Measurements from ENCODE around the gene TNS1.

Gene TNS1

GRCh38 chr2:217802266-217802665 is 200.5 kb downstream of the TNS1 start:
- Mint-ChIP-seq H3K9me3 (no peaks in the 10 kb centered on the region), H3K4me3 (no peak overlapping the region), H3K36me3 (ENCODE audit: insufficient read depth) (peaks cover 4% of the 10 kb centered on the region), H3K4me1 (ENCODE audit: low read depth in 2 of 2) (no peaks in the 10 kb centered on the region), H3K27ac (no peak overlapping the region), H3K27me3 (peaks cover 12 to 29% of the 10 kb centered on the region in 2 donors)
- no peak for ATAC-seq (replicated peaks)
- DNase-seq, result no peak

GRCh38 chr2:217801711-217802110 is 201.1 kb downstream of the TNS1 start:
- Mint-ChIP-seq H3K4me3 (no peak overlapping the region), H3K27me3 (peaks cover 8 to 33% of the 10 kb centered on the region in 2 donors), H3K36me3 (ENCODE audit: insufficient read depth) (peaks cover 6% of the 10 kb centered on the region), H3K9me3 (no peaks in the 10 kb centered on the region), H3K4me1 (ENCODE audit: low read depth in 2 of 2) (no peaks in the 10 kb centered on the region), H3K27ac (no peak overlapping the region)
- ATAC-seq (replicated peaks), result no peak
- no peak for DNase-seq

GRCh38 chr2:217801115-217801531 is 201.7 kb downstream of the TNS1 start:
- Mint-ChIP-seq H3K27ac (peak overlapping the region in 1 of 2 donors; percentile 51), H3K4me1 (ENCODE audit: low read depth in 2 of 2) (no peaks in the 10 kb centered on the region), H3K4me3 (no peak overlapping the region), H3K36me3 (ENCODE audit: insufficient read depth) (peaks cover 6% of the 10 kb centered on the region), H3K9me3 (no peaks in the 10 kb centered on the region), H3K27me3 (peaks cover 6 to 33% of the 10 kb centered on the region in 2 donors)
- ATAC-seq (replicated peaks), result no peak
- DNase-seq, result no peak

GRCh38 chr2:217800433-217801114 is 202.2 kb downstream of the TNS1 start:
- no peak for DNase-seq
- ATAC-seq (replicated peaks), result no peak
- Mint-ChIP-seq H3K27ac (no peak overlapping the region), H3K4me3 (no peak overlapping the region), H3K27me3 (peaks cover 6 to 33% of the 10 kb centered on the region in 2 donors), H3K36me3 (ENCODE audit: insufficient read depth) (peaks cover 6% of the 10 kb centered on the region), H3K4me1 (ENCODE audit: low read depth in 2 of 2) (no peaks in the 10 kb centered on the region), H3K9me3 (no peaks in the 10 kb centered on the region)

DNA sequence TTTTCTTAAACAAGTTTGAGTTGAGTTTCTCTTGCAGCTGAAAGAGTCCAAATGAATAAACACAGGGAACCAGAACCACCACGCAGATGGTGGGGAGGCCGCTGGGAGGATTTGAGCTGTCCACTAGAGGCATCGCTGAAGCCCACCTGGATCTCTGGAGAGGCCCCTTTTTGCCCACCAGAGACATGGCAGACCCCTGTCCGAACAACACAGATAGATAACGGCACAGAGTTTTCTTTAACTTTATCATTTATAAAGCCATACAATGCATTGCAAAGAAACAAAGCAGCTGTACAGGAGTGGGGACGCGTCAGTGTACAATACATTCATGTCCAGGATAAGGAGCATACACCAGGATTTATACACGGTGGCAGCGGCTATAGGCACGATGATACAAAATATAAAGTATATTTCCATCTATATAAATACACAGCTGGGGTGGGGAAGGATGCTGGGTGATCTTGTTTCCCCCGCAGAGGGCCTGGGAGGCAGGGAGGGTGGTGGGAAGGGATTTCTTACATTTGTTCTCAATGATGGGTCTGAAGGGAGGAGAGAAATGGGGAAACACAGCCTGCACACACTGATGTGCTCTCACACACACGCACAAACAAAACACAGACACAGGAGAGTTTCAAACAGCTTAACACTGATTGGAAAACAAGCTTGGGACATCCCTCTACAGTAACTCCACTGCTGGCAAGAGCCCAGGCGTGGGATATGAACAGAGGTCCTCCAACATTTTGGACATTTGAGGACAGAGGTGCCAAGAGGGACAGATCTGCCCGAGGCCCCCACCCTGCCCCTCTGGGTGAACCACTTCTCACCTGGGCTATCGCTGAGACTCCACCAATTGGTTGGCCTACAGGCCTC is 203.0 kb downstream of the TNS1 start:
- no peak overlapping the region for H3K4me3 Mint-ChIP-seq
- ATAC-seq (replicated peaks) (no peak), DNase-seq (no peak)
- no peaks in the 10 kb centered on the region for H3K9me3 Mint-ChIP-seq
- peaks cover 6% of the 10 kb centered on the region for H3K36me3 Mint-ChIP-seq (ENCODE audit: insufficient read depth)
- peaks cover 6 to 33% of the 10 kb centered on the region in 2 donors for H3K27me3 Mint-ChIP-seq
- H3K4me1 Mint-ChIP-seq (ENCODE audit: low read depth in 2 of 2), result no peaks in the 10 kb centered on the region
- no peak overlapping the region for H3K27ac Mint-ChIP-seq

DNA sequence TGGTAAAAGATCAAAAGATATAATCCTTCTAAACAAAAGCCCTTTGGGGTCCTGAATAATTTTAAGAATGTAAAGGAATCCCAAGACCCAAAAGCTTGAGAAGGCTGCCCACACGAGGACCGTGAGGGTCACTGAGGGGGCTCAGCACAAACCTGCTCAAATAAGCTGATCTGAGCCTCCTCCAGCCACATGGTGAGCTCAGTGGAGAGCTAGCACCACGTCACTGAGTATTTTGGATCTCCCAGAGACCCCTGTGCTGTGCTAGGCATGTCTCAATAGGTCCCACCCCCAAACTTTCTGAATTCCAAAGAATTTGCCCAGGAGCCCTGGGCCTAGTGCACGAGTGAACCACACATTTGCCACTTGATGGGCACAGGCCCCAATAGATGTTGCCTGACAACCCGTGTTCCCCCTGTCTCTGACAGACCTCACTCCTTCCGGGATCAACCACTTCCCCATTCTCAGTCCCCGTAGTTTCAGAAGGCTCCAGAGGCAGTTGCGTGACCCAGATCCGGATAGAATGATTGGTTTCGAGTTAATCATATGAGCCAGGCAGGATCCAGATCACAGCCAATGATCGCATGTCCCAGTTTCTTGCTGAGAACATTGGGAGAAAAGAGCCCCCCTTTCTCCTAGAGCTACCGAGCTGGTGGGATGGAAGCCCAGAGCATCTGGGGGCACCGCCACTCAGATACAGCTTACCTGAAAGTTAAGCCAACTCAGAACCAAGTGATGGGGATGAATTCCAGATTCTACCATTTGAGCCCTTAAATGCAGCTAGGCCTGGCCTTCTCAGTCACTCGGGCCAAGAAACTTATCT is 203.8 kb downstream of the TNS1 start:
- DNase-seq (no peak), ATAC-seq (replicated peaks) (no peak)
- Mint-ChIP-seq H3K36me3 (ENCODE audit: insufficient read depth) (peaks cover 6% of the 10 kb centered on the region), H3K9me3 (no peaks in the 10 kb centered on the region), H3K27ac (no peak overlapping the region), H3K4me1 (ENCODE audit: low read depth in 2 of 2) (no peaks in the 10 kb centered on the region), H3K27me3 (peaks cover 6 to 33% of the 10 kb centered on the region in 2 donors), H3K4me3 (no peak overlapping the region)

- H3K9me3 Mint-ChIP-seq, result no peaks in the 10 kb centered on the region
- H3K4me3 Mint-ChIP-seq, result no peak overlapping the region
- H3K27me3 Mint-ChIP-seq, result peaks cover 6 to 33% of the 10 kb centered on the region in 2 donors
- H3K36me3 Mint-ChIP-seq (ENCODE audit: insufficient read depth), result peaks cover 6% of the 10 kb centered on the region
- no peaks in the 10 kb centered on the region for H3K4me1 Mint-ChIP-seq (ENCODE audit: low read depth in 2 of 2)
- DNase-seq (no peak), ATAC-seq (replicated peaks) (no peak)
- no peak overlapping the region for H3K27ac Mint-ChIP-seq
Observed at GRCh38 chr2:217798191-217798590, 204.6 kb downstream of the TNS1 start.

DNA sequence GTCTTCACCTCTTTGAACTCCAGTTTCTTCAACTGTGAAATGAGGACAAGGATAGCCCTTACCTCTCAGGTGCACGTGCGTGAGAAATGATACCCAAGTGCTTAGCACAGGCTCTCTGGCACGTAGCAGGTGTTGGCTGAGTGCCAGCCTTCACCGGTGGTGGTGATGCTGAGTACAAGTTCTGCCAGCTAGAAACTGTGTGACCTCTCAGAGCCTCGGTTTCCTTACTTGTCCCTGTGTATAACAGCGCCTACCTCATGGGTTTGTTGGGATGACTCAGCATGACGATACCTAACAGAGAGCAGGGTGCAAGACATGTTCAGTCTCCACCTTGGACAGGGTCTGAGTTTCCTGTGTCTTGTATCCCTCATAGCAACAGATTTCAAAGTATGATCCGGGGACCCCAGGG is 205.1 kb downstream of the TNS1 start:
- Mint-ChIP-seq H3K27ac (no peak overlapping the region), H3K4me1 (ENCODE audit: low read depth in 2 of 2) (no peaks in the 10 kb centered on the region), H3K4me3 (no peak overlapping the region), H3K36me3 (ENCODE audit: insufficient read depth) (peaks cover 6% of the 10 kb centered on the region), H3K27me3 (peaks cover 6 to 33% of the 10 kb centered on the region in 2 donors), H3K9me3 (no peaks in the 10 kb centered on the region)
- ATAC-seq (replicated peaks) (no peak), DNase-seq (no peak)

DNA sequence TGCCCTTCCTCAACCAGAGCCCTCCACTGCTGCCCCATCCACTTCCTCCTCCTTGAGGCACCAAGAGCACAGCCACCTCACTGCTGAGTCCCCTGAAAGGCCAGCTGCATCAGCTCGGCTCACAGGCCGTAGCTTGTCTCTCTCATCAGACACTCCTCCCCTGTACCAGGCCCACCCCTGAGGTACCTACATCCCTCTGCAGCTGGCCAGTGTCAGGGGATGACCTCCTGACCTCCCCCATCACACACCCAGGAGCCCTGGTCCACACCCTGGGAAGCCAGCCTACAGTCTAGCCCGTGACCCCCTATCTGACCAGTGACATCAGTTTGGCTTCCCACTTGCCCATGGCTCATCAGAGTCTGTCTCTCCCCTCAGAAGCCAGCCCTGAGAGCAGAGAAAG is 205.6 kb downstream of the TNS1 start:
- Mint-ChIP-seq H3K4me1 (ENCODE audit: low read depth in 2 of 2) (no peaks in the 10 kb centered on the region), H3K4me3 (no peak overlapping the region), H3K27ac (no peak overlapping the region), H3K27me3 (peaks cover 6 to 33% of the 10 kb centered on the region in 2 donors), H3K36me3 (ENCODE audit: insufficient read depth) (peaks cover 6% of the 10 kb centered on the region), H3K9me3 (no peaks in the 10 kb centered on the region)
- no peak for ATAC-seq (replicated peaks)
- no peak for DNase-seq

DNA sequence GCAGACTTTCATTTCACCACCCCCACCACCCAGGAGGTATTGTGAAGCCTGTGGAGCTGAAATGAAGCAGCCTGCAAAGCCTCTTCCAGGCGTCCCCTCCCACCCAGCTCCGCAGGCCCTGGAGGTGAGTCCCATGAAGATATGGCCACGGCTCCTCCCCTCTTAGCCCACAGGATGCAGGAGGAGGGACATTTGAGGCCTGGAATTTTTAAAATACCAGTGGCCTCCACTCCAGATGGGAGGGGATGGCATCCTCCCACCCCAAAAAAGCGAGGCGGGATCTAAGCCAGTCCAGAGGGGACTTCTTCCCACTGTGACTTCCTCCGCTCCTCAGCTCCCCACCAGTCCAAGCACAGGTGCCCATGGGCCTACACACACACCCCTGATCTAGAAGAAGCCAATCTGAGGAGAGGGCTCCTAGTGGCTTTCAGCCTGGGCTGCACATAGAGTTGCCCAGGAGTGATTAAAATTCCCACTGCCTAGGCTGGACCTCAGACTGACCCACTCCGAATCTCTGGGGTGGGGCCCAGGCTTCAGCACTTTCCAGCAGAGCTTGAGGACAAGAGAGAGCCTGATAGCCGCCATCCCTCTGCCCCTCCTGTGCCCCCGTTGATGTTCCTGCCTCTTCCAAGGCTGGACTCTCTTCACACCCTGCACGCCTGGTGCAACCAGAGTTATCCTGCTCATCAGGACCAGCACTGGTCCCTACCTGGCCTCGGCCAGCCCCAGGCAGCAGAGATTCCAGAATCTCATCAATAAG is 206.9 kb downstream of the TNS1 start:
- H3K4me1 Mint-ChIP-seq (ENCODE audit: low read depth in 2 of 2), result no peaks in the 10 kb centered on the region
- H3K4me3 Mint-ChIP-seq, result no peak overlapping the region
- no peak for ATAC-seq (replicated peaks)
- DNase-seq, result no peak
- peaks cover 6% of the 10 kb centered on the region for H3K36me3 Mint-ChIP-seq (ENCODE audit: insufficient read depth)
- peaks cover 0 to 26% of the 10 kb centered on the region in 2 donors for H3K27me3 Mint-ChIP-seq
- H3K27ac Mint-ChIP-seq, result no peak overlapping the region
- no peaks in the 10 kb centered on the region for H3K9me3 Mint-ChIP-seq

DNA sequence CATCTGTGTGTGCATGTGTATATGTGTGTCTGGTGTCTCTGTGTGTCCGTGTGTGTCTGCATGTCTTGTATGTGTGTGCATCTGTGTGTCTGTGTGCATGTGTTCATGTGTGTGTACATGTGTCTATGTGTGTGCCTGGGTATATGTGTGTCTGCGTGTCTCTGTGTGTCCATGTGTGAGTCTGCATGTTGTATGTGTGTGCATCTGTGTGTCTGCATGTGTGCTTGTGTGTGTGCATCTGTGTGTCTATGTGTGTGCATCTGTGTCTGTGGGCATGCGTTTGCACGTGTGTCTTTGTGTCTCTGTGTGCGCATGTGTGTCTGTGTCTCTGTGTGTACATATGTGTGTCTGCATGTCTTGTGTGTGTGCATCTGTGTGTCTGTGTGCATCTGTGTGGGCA is 207.7 kb downstream of the TNS1 start:
- ATAC-seq (replicated peaks) (no peak), DNase-seq (no peak)
- Mint-ChIP-seq H3K27ac (no peak overlapping the region), H3K9me3 (no peaks in the 10 kb centered on the region), H3K36me3 (ENCODE audit: insufficient read depth) (peaks cover 8% of the 10 kb centered on the region), H3K4me3 (no peak overlapping the region), H3K27me3 (peaks cover 0 to 18% of the 10 kb centered on the region in 2 donors), H3K4me1 (ENCODE audit: low read depth in 2 of 2) (peaks cover 0 to 2% of the 10 kb centered on the region in 2 donors)

DNA sequence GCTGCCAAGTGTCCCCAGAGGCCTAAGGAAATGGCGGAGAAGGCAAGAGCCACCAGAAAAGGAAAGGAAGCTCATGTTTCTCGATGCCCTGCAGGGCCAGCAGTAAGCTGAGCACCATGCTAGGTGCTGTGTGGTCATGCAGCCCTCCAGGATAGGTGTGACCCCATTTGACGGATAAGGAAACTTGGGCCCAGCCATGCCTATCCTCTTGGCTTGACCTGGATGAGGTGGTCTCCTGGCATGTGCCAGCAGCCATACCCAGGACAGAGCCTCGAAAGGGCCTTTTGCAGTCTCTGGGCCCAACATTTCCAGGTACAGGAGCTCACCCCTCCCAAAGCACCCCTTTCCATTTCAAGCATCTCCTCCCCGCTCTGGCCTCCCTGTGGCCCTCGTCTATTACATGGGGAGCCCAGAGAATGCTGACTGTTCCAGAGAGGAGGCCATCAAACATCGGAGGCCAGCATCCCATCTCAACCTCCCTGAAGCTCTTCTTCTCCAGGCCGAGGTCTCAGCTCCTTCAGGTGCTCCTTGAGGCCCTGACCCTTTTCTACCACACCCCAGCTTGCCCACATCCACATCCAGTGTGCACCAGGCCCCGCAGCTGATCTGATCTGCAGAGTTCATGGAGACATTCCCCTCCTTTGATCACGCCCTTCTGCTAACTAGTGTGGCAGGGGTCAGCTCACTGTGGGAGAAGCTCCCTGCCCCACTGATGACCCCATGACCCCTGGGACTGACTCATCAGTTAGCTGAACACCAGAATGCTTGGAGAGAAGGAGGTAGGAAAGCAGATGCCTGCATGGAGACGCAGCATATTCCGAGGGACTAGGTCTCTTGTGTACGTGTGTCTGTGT is 208.4 kb downstream of the TNS1 start:
- DNase-seq (no peak), ATAC-seq (replicated peaks) (no peak)
- Mint-ChIP-seq H3K4me1 (ENCODE audit: low read depth in 2 of 2) (peaks cover 0 to 4% of the 10 kb centered on the region in 2 donors), H3K27me3 (peaks cover 0 to 12% of the 10 kb centered on the region in 2 donors), H3K36me3 (ENCODE audit: insufficient read depth) (peaks cover 11% of the 10 kb centered on the region), H3K9me3 (no peaks in the 10 kb centered on the region), H3K4me3 (no peak overlapping the region), H3K27ac (no peak overlapping the region)
